Dendritic cell treated with granulocyte-macrophage colony-stimulating factor and Interleukin-4, amounts not matched to agents 40 ng/mL and 50 ng/mL, for 4 days (primary cell): ENCODE data around the gene MARCHF3.
"Not testable (repeated sequence)": the region's sequence is repeated elsewhere in the genome, so short reads cannot be mapped to it uniquely, and the experiment has no call there.

ENCODE experiments used
- H3K27ac Mint-ChIP-seq: one replicate; pipeline ENCODE4 v1.8.0; 2022; ENCODE audit warnings: mild to moderate bottlenecking, mixed read lengths
- H3K27me3 Mint-ChIP-seq: one replicate; pipeline ENCODE4 v1.8.0; 2022; ENCODE audit warnings: mild to moderate bottlenecking, mixed read lengths
- H3K36me3 Mint-ChIP-seq: one replicate; pipeline ENCODE4 v1.8.0; 2022; ENCODE audit warnings: low read depth, mixed read lengths
- H3K4me1 Mint-ChIP-seq: one replicate; pipeline ENCODE4 v1.8.0; 2022; ENCODE audit warnings: low read depth, mixed read lengths
- H3K4me3 Mint-ChIP-seq: one replicate; pipeline ENCODE4 v1.8.0; 2022; ENCODE audit warnings: mild to moderate bottlenecking, moderate library complexity, mixed read lengths
- H3K9me3 Mint-ChIP-seq: one replicate; pipeline ENCODE4 v1.8.0; 2022; ENCODE audit warnings: mixed read lengths
- intact Hi-C: fragments of 100-400 bp; cut with micrococcal nuclease; formaldehyde crosslinking; loops from one replicate; pipeline ENCODE4 v1.15.0; 2022

MARCHF3 gene

GRCh38 chr5:126839407-126839806 is 191.0 kb downstream of the MARCHF3 start:
- H3K36me3 Mint-ChIP-seq, result peaks cover 36% of the 10 kb centered on the region
- intact Hi-C loops, result loop anchor here (2.0 kb wide), 1 partner anchor 473 kb away; no protein-coding TSS in a partner anchor

GRCh38 chr5:126837906-126838539 is 192.3 kb downstream of the MARCHF3 start:
- Mint-ChIP-seq H3K27ac (no peak overlapping the region), H3K27me3 (no peaks in the 10 kb centered on the region), H3K36me3 (peaks cover 47% of the 10 kb centered on the region), H3K4me1 (peaks cover 6% of the 10 kb centered on the region), H3K4me3 (no peak overlapping the region), H3K9me3 (no peaks in the 10 kb centered on the region)
- intact Hi-C loops, result loop anchor here (2.0 kb wide), 1 partner anchor 475 kb away; no protein-coding TSS in a partner anchor

More at GRCh38 chr5:126839407-126839806, 191.0 kb downstream of the MARCHF3 start:
- H3K4me3 Mint-ChIP-seq, H3K9me3 Mint-ChIP-seq, H3K4me1 Mint-ChIP-seq, H3K27me3 Mint-ChIP-seq, H3K27ac Mint-ChIP-seq: not testable (repeated sequence)

GRCh38 chr5:126837242-126837641 is 193.1 kb downstream of the MARCHF3 start:
- Mint-ChIP-seq H3K9me3 (no peaks in the 10 kb centered on the region), H3K36me3 (peaks cover 54% of the 10 kb centered on the region), H3K4me1 (peaks cover 6% of the 10 kb centered on the region), H3K27me3 (no peaks in the 10 kb centered on the region), H3K4me3 (no peak overlapping the region), H3K27ac (no peak overlapping the region)
- intact Hi-C loops, result no loop called here

GRCh38 chr5:126836778-126837177 is 193.6 kb downstream of the MARCHF3 start:
- Mint-ChIP-seq H3K27me3 (no peaks in the 10 kb centered on the region), H3K4me1 (peaks cover 6% of the 10 kb centered on the region)

GRCh38 chr5:126831156-126831555 is 199.2 kb downstream of the MARCHF3 start:
- Mint-ChIP-seq H3K36me3 (peaks cover 76% of the 10 kb centered on the region), H3K4me1 (peaks cover 6% of the 10 kb centered on the region), H3K4me3 (no peak overlapping the region), H3K27ac (no peak overlapping the region), H3K9me3 (no peaks in the 10 kb centered on the region), H3K27me3 (no peaks in the 10 kb centered on the region)
- intact Hi-C loops, result no loop called here

More at GRCh38 chr5:126836778-126837177, 193.6 kb downstream of the MARCHF3 start:
- H3K27ac Mint-ChIP-seq, result no peak overlapping the region
- H3K36me3 Mint-ChIP-seq, result peaks cover 55% of the 10 kb centered on the region
- intact Hi-C loops, result no loop called here
- H3K4me3 Mint-ChIP-seq, result no peak overlapping the region
- no peaks in the 10 kb centered on the region for H3K9me3 Mint-ChIP-seq

GRCh38 chr5:126830061-126830460 is 200.3 kb downstream of the MARCHF3 start:
- H3K4me3 Mint-ChIP-seq, result no peak overlapping the region
- no peak overlapping the region for H3K27ac Mint-ChIP-seq
- H3K4me1 Mint-ChIP-seq, result peaks cover 6% of the 10 kb centered on the region

GRCh38 chr5:126829098-126829497 is 201.3 kb downstream of the MARCHF3 start:
- H3K4me1 Mint-ChIP-seq, result peaks cover 4% of the 10 kb centered on the region
- peaks cover 66% of the 10 kb centered on the region for H3K36me3 Mint-ChIP-seq
- no peaks in the 10 kb centered on the region for H3K9me3 Mint-ChIP-seq
- no peaks in the 10 kb centered on the region for H3K27me3 Mint-ChIP-seq
- peak overlapping the region; percentile 25 for H3K27ac Mint-ChIP-seq
- intact Hi-C loops, result no loop called here
- no peak overlapping the region for H3K4me3 Mint-ChIP-seq

More at GRCh38 chr5:126830061-126830460, 200.3 kb downstream of the MARCHF3 start:
- intact Hi-C loops, result no loop called here
- H3K36me3 Mint-ChIP-seq, result peaks cover 76% of the 10 kb centered on the region
- no peaks in the 10 kb centered on the region for H3K27me3 Mint-ChIP-seq
- H3K9me3 Mint-ChIP-seq, result no peaks in the 10 kb centered on the region

GRCh38 chr5:126826619-126827215 is 203.6 kb downstream of the MARCHF3 start:
- no peak overlapping the region for H3K4me3 Mint-ChIP-seq
- H3K36me3 Mint-ChIP-seq, result peaks cover 55% of the 10 kb centered on the region
- no peaks in the 10 kb centered on the region for H3K9me3 Mint-ChIP-seq
- no peaks in the 10 kb centered on the region for H3K27me3 Mint-ChIP-seq
- intact Hi-C loops, result no loop called here
- no peaks in the 10 kb centered on the region for H3K4me1 Mint-ChIP-seq
- H3K27ac Mint-ChIP-seq, result no peak overlapping the region

GRCh38 chr5:126819253-126819652 is 211.1 kb downstream of the MARCHF3 start:
- H3K4me3 Mint-ChIP-seq, result no peak overlapping the region
- H3K27me3 Mint-ChIP-seq, result no peaks in the 10 kb centered on the region
- peaks cover 4% of the 10 kb centered on the region for H3K4me1 Mint-ChIP-seq
- H3K27ac Mint-ChIP-seq, result no peak overlapping the region
- H3K36me3 Mint-ChIP-seq, result peaks cover 29% of the 10 kb centered on the region
- intact Hi-C loops, result loop anchor here (10.0 kb wide), 1 partner anchor 696 kb away; the partner anchor contains the start of gene PRRC1
- no peaks in the 10 kb centered on the region for H3K9me3 Mint-ChIP-seq

- intact Hi-C loops, result loop anchor here (10.0 kb wide), 1 partner anchor 696 kb away; the partner anchor contains the start of gene PRRC1
- Mint-ChIP-seq H3K27me3 (no peaks in the 10 kb centered on the region), H3K27ac (no peak overlapping the region), H3K4me3 (no peak overlapping the region), H3K4me1 (peaks cover 9% of the 10 kb centered on the region), H3K9me3 (no peaks in the 10 kb centered on the region), H3K36me3 (peaks cover 29% of the 10 kb centered on the region)
Observed at GRCh38 chr5:126818736-126819135, 211.6 kb downstream of the MARCHF3 start.
